CD4-positive, alpha-beta T cell treated with Interferon gamma for 1 hour (primary cell): ENCODE data around the gene VKORC1.
A peak's percentile ranks its signal among the peaks of the same experiment; 100 is the strongest.
"Not testable (repeated sequence)": the region's sequence is repeated elsewhere in the genome, so short reads cannot be mapped to it uniquely, and the experiment has no call there.

ENCODE experiments used
- DNase-seq: peaks from one replicate; pipeline ENCODE4 v3.0.0-alpha.2; 2020

The VKORC1 gene

GRCh38 chr16:31094424-31095120, at the start of gene VKORC1:
TSS of gene VKORC1 (minus strand) at chr16:31094797. CDS start at chr16:31094729, 68 bp downstream.
- peak; percentile 86 for DNase-seq

- no peak for DNase-seq
Measured at GRCh38 chr16:31143694-31144148, 49.1 kb upstream of the VKORC1 start.

DNA sequence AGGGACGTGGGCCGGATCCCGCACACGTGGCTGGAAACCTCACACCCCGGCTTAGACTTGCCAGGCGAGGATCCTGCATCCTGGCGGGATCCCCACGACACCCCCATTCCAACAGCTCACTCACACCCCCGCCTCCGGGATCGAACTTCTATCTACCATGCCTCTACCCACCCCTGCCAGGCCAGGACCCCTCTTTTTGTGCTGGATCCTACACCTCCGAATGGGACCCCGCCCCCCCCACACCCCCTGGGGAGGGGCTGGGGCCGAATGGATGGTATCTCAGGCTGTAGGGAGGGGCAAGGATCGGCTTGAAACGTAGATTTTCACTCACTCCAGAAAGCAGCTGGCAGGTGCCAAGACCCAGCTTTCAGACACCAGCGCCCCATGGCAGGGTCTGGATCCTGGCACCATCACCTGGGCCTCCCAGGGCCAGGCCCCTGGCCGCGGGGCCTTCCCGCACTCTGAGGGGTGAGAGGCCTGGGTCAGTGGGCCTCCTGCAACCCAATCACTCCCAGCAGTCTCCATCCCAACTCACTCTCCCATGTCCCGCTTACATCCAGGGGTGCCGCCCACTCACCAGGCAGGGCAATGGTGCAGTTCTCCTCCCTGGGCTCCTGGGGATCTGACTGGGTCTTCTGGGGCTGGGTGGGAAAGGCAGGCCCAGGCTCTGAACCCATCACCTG, 48.6 kb upstream of the VKORC1 start:
- no peak for DNase-seq

DNA sequence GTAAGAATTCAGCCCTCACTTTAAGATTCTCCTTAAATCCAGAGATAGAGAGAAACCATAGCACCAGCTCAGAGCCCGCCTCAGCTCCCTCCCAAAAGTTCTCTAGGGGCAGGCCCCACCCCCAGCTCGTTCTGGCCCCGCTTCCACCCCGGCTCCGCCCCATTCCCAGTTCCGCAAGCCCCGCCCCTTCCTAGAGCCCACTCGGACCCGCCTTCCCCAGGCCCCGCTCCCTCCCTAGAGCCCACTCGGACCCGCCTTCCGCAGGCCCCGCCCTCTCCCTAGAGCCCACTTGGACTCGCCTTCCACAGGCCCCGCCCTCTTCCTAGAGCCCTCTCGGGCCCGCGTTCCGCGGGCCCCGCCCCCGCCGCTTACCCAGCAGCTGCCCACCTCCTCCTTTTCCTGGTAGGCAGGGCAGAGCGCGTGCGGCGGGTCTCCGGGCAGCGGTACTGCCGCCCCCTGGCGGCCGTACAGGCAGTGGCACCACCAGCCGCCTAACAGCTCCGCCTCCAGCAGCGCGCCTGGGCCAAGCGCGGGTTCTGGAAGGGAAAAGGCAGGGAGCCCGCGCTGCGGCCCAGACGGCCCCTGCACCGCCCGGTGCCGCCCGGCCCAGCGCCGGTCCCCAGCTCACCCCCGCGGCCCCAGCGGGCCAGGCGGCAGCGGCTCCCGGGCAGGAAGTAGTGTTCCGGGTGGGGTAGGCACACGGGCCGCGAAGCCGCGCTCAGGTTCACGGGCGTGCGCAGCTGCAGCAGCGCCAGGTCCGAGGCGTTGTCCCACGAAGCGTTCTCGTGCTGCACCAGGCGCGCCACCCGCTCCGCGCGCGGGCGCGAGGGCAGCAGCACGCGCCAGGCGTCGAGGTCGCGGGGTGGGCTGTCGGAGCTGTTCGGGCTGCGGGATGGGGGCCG, 47.8 kb upstream of the VKORC1 start:
- DNase-seq: peak; percentile 99

GRCh38 chr16:31141489-31142108, 47.0 kb upstream of the VKORC1 start:
- DNase-seq: no peak

GRCh38 chr16:31141071-31141469, 46.5 kb upstream of the VKORC1 start:
- not testable (repeated sequence) for DNase-seq

- DNase-seq: no peak
Measured at GRCh38 chr16:31138621-31139578, 44.3 kb upstream of the VKORC1 start.

GRCh38 chr16:31136822-31137499, 42.4 kb upstream of the VKORC1 start:
- not testable (repeated sequence) for DNase-seq

DNA sequence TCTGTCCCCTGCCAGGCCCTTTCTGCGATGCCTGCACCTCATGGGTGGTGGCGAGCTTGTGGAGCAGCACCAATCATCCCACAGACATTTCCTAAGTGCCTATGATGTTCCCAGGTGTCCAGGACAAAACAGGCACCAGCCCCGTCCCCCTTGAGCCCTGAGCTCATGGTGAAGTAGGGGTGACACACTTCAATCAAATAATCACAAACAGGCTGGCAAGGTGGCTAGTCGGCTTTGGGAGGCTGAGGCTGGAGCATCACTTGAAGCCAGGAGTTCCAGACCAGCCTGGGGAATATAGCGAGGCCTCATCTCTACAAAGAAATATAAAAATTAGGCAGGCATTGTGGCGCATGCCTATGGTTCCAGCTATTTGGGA, 41.7 kb upstream of the VKORC1 start:
- DNase-seq: no peak

GRCh38 chr16:31135535-31136286, 41.1 kb upstream of the VKORC1 start, which contains the start of gene PRSS8:
TSS of gene PRSS8 (minus strand) at chr16:31135727. CDS start at chr16:31135498, 229 bp downstream.
- DNase-seq: no peak

GRCh38 chr16:31134625-31135534, 40.3 kb upstream of the VKORC1 start:
- no peak for DNase-seq

- DNase-seq: peak; percentile 43
Measured at GRCh38 chr16:31134091-31134571, 39.5 kb upstream of the VKORC1 start.

DNA sequence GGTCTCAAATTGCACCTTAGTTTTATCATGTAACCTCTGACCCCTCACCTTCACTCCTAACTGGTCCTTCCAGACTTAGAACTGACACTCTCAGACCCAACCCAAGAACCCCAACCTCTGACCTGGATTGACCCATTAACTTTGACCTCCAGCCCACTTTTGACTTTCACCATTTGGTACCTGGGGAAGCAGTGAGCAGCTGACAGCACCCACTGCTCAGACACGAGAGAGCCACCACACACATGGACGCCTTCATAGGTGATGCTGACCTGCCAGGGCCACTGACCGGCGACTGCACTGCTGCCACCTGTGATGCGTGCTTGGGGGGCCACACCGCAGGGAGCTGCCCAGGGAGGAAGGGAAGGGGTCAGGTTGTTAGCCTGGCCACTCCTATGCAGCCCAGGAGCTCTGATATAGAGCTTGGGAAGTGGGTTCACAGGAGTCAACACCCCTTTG, 38.5 kb upstream of the VKORC1 start:
- no peak for DNase-seq

DNA sequence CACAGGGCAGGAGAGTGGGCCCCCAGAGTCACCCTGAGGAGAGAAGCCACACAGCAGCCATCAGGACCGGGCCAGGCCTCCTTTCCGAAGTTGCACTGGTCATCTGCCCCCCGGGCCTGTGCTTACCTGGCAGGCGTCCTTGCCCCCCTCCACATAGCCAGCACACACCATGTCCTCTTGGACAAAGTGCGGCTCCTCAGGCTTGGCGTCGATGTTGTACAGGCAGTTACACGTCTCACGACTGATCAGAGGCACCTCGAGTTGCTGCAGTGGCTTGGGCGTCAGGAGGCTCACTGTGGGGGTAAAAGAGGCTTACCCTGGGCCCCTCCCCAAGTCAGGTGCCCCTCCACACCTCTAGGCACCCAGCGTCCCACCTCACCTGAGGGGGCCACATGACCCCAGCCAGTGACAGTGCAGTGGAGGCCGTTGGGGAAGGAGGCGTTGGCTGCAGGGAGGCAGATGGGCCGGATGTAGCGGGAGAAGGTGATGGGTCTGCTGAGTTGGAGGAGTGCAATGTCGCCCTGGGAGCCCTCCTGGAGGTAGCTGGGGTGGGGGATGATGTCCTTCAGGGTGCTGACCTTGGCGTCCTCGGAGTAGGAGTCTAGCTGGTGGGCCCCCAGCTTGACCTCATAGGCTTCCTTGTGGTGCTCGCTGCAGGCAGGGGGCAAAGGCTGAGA, 37.8 kb upstream of the VKORC1 start:
- DNase-seq: no peak

- no peak for DNase-seq
Measured at GRCh38 chr16:31131841-31132271, 37.3 kb upstream of the VKORC1 start.

DNA sequence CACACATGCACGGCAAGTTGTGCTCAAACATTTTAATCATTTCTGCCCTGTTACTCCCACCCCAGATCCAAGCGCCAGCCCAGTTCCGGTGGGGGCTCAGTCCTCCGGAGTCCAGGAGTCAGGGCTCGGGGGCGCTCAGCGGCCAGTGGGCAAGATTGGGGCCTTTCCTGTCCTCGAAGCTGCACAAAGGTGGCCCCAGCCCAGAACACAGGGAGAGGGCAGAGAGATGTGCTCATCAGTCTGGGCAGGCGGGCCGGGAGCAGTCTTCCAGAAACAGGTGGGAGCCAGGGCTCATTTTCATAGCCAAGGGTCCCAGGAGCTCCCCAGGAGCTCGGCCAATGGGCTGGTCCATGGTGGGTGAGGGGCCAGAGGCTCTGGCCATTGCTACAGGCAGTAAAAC, 36.8 kb upstream of the VKORC1 start:
- no peak for DNase-seq

- DNase-seq: no peak
Measured at GRCh38 chr16:31130899-31131298, 36.3 kb upstream of the VKORC1 start.

DNA sequence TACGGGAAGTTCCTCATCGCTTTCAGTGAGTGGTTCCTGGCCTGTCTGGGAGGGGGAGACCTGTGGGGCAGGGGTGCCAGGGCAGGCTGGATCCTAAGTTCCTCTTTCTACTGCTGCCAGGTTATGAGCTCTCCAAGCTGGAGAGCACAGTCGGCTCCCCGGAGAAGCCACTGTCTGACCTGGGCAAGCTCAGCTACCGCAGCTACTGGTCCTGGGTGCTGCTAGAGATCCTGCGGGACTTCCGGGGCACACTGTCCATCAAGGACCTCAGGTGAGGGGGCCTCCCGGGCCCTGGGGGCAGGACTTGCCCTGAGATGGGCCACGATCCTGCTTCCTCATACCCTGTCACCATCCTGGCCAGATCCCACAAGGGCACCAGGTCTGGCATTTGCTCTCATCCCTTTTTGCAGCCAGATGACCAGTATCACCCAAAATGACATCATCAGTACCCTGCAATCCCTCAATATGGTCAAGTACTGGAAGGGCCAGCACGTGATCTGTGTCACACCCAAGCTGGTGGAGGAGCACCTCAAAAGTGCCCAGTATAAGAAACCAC, 35.8 kb upstream of the VKORC1 start:
- no peak for DNase-seq
